Measurements from ENCODE around the gene DCST1.
A peak's percentile ranks its signal among the peaks of the same experiment; 100 is the strongest.

The DCST1 gene

GRCh38 chr1:155077346-155077745, 43.7 kb downstream of the DCST1 start:
- DNase-seq (ENCODE audit: insufficient read length, low spot score) (no peak), FAIRE-seq (no peak)
- TF ChIP-seq TAF1 (IDR thresholded peaks at IDR 0.05; ENCODE audit: low read depth, low read length) (no peak), POU2F2 (IDR thresholded peaks at IDR 0.05; ENCODE audit: low read depth, low read length) (no peak)

GRCh38 chr1:155077758-155078445, 44.3 kb downstream of the DCST1 start:
- peak; percentile 13 for FAIRE-seq
- TF ChIP-seq PAX5 (IDR thresholded peaks at IDR 0.05; ENCODE audit: insufficient read depth, low read length, severe bottlenecking) (no peak), POLR2AphosphoS5 (IDR thresholded peaks at IDR 0.05; ENCODE audit: low read depth, low read length) (no peak), SPI1 (IDR thresholded peaks at IDR 0.05; ENCODE audit: low read depth, low read length) (no peak), TAF1 (IDR thresholded peaks at IDR 0.05; ENCODE audit: low read depth, low read length) (no peak), POLR2A (IDR thresholded peaks at IDR 0.05; ENCODE audit: low read depth, low read length) (no peak), POU2F2 (IDR thresholded peaks at IDR 0.05; ENCODE audit: low read depth, low read length) (no peak)
- DNase-seq (ENCODE audit: insufficient read length, low spot score) = no peak

DNA sequence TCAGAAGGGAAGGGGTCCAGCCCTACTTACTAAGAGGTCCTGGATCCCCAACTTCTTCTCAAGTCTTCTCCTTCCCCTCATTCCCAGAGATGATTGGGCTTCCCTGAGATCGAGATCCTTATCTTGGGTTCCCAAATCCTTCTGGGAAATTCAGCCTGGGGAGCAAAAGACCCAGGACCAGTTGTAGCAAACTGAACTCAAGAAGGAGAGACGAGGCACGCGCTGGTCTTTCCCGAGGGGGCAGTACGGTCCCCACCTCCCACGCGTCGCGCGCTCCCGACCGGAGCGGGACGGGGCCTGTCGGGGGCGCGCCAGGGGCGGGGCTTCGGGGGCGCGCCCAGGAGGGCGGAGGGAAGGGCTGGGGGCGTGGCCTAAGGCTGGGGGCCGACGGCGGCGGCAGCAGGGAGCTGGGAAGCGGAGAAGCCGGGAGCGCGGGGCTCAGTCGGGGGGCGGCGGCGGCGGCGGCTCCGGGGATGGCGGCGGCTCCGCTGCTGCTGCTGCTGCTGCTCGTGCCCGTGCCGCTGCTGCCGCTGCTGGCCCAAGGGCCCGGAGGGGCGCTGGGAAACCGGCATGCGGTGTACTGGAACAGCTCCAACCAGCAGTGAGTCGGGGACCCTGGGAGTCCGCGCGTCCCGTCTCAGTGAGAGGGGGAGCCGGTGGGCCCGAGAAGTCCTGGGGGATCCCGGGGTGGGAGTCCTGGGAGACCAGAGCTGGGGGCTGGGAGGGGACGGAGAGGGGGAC, 45.0 kb downstream of the DCST1 start, which contains the start of gene EFNA3:
Gene EFNA3, plus strand, starts transcription at position 369 of the 741 bp plus-strand sequence. Its CDS starts 105 bp downstream, at position 474.
- TF ChIP-seq TAF1 (IDR thresholded peaks at IDR 0.05; ENCODE audit: low read depth, low read length) (no peak), POLR2AphosphoS5 (IDR thresholded peaks at IDR 0.05; ENCODE audit: low read depth, low read length) (no peak), POU2F2 (IDR thresholded peaks at IDR 0.05; ENCODE audit: low read depth, low read length) (no peak), POLR2A (IDR thresholded peaks at IDR 0.05; ENCODE audit: low read depth, low read length) (no peak), PAX5 (IDR thresholded peaks at IDR 0.05; ENCODE audit: insufficient read depth, low read length, severe bottlenecking) (no peak), SPI1 (IDR thresholded peaks at IDR 0.05; ENCODE audit: low read depth, low read length) (no peak)
- DNase-seq (ENCODE audit: insufficient read length, low spot score) (peak; percentile 86), FAIRE-seq (peak; percentile 68)

DNA sequence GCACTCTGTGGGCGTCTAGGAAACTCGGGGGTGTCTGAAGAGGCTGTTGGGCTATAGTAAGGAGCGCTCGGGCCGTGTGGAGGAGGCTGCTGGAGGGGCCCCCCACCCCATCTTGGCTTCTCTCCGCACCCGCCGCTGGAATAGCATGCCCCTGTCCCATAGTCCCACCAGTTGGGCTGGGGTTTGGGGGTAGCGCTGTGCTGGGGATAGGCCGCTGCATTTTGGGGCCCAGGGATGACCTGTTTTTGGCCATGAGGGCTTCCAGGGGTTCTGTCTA, 45.5 kb downstream of the DCST1 start:
- TF ChIP-seq POLR2A (IDR thresholded peaks at IDR 0.05; ENCODE audit: low read depth, low read length) (no peak), PAX5 (IDR thresholded peaks at IDR 0.05; ENCODE audit: insufficient read depth, low read length, severe bottlenecking) (no peak), SPI1 (IDR thresholded peaks at IDR 0.05; ENCODE audit: low read depth, low read length) (no peak), POLR2AphosphoS5 (IDR thresholded peaks at IDR 0.05; ENCODE audit: low read depth, low read length) (no peak), POU2F2 (IDR thresholded peaks at IDR 0.05; ENCODE audit: low read depth, low read length) (no peak), TAF1 (IDR thresholded peaks at IDR 0.05; ENCODE audit: low read depth, low read length) (no peak)
- DNase-seq (ENCODE audit: insufficient read length, low spot score) (no peak), FAIRE-seq (no peak)

DNA sequence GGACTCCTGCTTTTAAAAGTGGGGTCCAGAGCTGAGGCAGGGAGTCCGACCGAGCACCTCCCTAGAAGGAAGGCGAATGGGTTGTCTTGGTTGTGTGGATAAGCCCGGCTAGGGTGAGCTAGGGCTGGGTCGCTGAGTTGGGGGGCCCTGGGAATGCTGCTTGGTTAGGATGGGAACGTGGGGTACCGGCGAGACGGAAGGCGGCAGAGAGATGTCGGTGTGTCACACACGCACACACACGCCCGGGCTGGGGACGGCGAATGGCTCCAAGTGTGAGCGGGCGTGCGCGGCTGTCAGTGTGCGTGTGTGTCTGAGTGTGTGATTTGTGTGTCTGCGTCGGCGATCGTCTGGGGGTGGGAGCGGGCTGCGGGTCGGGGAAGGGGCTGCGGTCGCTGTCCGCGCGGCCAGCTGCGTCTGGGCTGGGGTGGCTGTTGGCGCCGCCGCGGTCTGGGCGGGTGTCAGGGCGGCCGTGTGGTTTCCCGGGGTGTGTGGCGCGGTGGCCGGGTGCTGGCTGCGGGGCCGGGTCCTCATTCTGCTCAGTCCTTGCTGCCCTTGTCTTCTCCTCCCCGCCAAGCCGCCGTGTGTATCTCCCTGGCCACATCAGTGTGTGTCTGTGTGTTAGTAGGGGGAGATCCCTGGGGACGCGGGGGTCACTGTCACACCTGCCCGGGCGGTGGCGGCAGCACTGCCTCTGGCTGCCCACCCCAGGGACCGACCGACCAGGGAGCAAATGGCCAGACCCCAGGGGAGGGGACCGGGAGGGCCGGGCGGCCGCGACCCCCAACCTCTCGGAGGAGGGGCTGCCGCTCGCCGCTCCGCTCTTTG, 46.1 kb downstream of the DCST1 start:
- DNase-seq (ENCODE audit: insufficient read length, low spot score) = no peak
- TF ChIP-seq POLR2A (IDR thresholded peaks at IDR 0.05; ENCODE audit: low read depth, low read length) (no peak), TAF1 (IDR thresholded peaks at IDR 0.05; ENCODE audit: low read depth, low read length) (no peak), SPI1 (IDR thresholded peaks at IDR 0.05; ENCODE audit: low read depth, low read length) (no peak), POLR2AphosphoS5 (IDR thresholded peaks at IDR 0.05; ENCODE audit: low read depth, low read length) (no peak), PAX5 (IDR thresholded peaks at IDR 0.05; ENCODE audit: insufficient read depth, low read length, severe bottlenecking) (no peak), POU2F2 (IDR thresholded peaks at IDR 0.05; ENCODE audit: low read depth, low read length) (no peak)
- FAIRE-seq = peak; percentile 40

- TF ChIP-seq POLR2AphosphoS5 (IDR thresholded peaks at IDR 0.05; ENCODE audit: low read depth, low read length) (no peak), TAF1 (IDR thresholded peaks at IDR 0.05; ENCODE audit: low read depth, low read length) (no peak), PAX5 (IDR thresholded peaks at IDR 0.05; ENCODE audit: insufficient read depth, low read length, severe bottlenecking) (no peak), POLR2A (IDR thresholded peaks at IDR 0.05; ENCODE audit: low read depth, low read length) (no peak), POU2F2 (IDR thresholded peaks at IDR 0.05; ENCODE audit: low read depth, low read length) (no peak), SPI1 (IDR thresholded peaks at IDR 0.05; ENCODE audit: low read depth, low read length) (no peak)
- no peak for FAIRE-seq
- DNase-seq (ENCODE audit: insufficient read length, low spot score) = no peak
These were observed 46.9 kb downstream of the DCST1 start for GRCh38 chr1:155080312-155081228.

DNA sequence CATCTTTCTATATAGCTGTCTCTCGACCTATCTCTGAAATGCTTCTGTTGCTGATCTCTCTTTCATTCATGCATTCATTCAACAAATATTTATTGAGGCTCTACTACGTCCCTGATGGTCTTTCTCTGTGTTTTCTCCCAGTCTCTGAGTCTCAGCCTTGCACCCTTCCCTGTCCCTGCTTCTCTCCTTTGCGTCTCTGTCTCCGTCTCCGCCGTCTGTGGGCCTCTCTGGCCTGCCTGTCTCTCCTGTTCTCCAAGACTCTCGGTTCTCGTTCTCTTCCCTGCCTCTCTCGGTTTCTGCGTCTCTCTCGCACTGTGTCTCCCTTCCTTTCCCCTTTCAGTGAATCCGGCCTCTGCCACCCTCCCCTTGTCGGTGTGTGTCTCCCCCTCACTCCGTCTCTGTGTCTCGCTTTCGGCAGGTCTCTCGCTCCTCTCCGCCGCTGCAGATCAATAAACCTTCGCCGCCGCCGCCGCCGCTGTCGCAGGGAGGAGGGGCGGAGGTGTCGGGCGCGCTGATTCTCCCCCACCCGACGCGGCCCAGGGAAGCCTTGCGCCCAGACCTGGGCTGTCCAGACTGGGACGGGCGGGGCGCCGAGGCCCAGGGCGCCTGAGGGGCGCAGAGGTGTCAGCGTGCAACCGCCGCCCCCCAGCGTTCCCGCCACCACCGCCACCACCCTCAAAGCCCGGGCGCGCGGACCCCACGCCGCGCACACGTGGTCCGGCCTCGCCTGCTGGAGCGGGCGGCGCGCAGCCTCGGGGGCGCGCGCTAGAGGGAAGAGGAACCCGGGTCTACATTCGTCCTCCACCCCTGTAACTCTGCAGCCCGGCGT, 48.1 kb downstream of the DCST1 start:
- DNase-seq (ENCODE audit: insufficient read length, low spot score) (no peak), FAIRE-seq (no peak)
- TF ChIP-seq TAF1 (IDR thresholded peaks at IDR 0.05; ENCODE audit: low read depth, low read length) (no peak), POLR2AphosphoS5 (IDR thresholded peaks at IDR 0.05; ENCODE audit: low read depth, low read length) (no peak), POU2F2 (IDR thresholded peaks at IDR 0.05; ENCODE audit: low read depth, low read length) (no peak), SPI1 (IDR thresholded peaks at IDR 0.05; ENCODE audit: low read depth, low read length) (no peak), PAX5 (IDR thresholded peaks at IDR 0.05; ENCODE audit: insufficient read depth, low read length, severe bottlenecking) (no peak), POLR2A (IDR thresholded peaks at IDR 0.05; ENCODE audit: low read depth, low read length) (no peak)

Measured in GM12891 (cell line).